Sigmoid colon (tissue), 7 donors: Measurements from ENCODE around the gene CFAP54. TPM values are rescaled to one million over a fixed set of nuclear protein-coding genes. Genes with fewer than 3 reads are reported as not detected.

ENCODE experiments used
- DNase-seq: peaks from one replicate; pipeline ENCODE4 v3.0.0-alpha.2; 2019
- H3K27ac ChIP-seq, 4 donors: fragments of 200-600 bp; sonication (generic); one replicate each; pipeline ENCODE4 v1.5.1; 2016 to 2019; ENCODE audit warnings: mild to moderate bottlenecking in 1 of 4
- H3K27me3 ChIP-seq, 3 donors: fragments of 200-600 bp; sonication (generic); one replicate each; pipeline ENCODE4 v1.5.1; 2019; ENCODE audit warnings: mild to moderate bottlenecking in 1 of 3
- H3K36me3 ChIP-seq, 4 donors: fragments of 200-600 bp; sonication (generic); one replicate each; pipeline ENCODE4 v1.5.1; 2016 to 2019
- H3K4me1 ChIP-seq, 4 donors: fragments of 200-600 bp; sonication (generic); one replicate each; pipeline ENCODE4 v1.5.1; 2017 to 2019
- H3K4me3 ChIP-seq, 4 donors: fragments of 200-600 bp; sonication (generic); one replicate each; pipeline ENCODE4 v1.5.1; 2017 to 2019; ENCODE audit warnings: mild to moderate bottlenecking in 2 of 4, moderate library complexity in 1 of 4
- H3K9me3 ChIP-seq, 4 donors: fragments of 200-600 bp in 3 of 4; sonication (generic) in 3 of 4; one replicate each; pipeline versions ENCODE4 v1.5.1 to v1.6.1; 2013 to 2019
- EP300 ChIP-seq, 4 donors: sonication (generic); formaldehyde crosslinking; IDR thresholded peaks; one replicate each; pipeline ENCODE4 v1.6.1; 2017; ENCODE audit warnings: antibody characterized with exemption in 4 of 4
- POLR2A ChIP-seq, 2 donors: fragments of 450-650 bp; IDR thresholded peaks; one replicate each; pipeline ENCODE4 v1.6.1; 2016; ENCODE audit warnings: antibody characterized with exemption in 2 of 2, mild to moderate bottlenecking in 2 of 2, moderate library complexity in 2 of 2
- POLR2AphosphoS5 ChIP-seq, 4 donors: sonication (generic); formaldehyde crosslinking; IDR thresholded peaks; one replicate each; pipeline ENCODE4 v1.6.1; 2017; ENCODE audit warnings: antibody characterized with exemption in 4 of 4
- WGBS, 2 donors: extraction: QIAGEN DNeasy Blood & Tissue Kit; methylation state at CpG; one replicate each; pipeline ENCODE4 v1.1.7; 2013; 5-methylcytosine and 5-hydroxymethylcytosine counted together
- intact Hi-C: fragments of 100-400 bp; cut with DNase I; formaldehyde crosslinking; loops from one replicate; pipeline ENCODE4 v1.15.1; 2023
- polyA plus RNA-seq, 3 donors: library from polyadenylated mRNA; stranded (reverse); fragments of 200-250 nt; gene quantifications; one replicate each; pipeline ENCODE4 v1.2.3, GENCODE V29; 2013
- total RNA-seq, 4 donors: library from RNA; depleted of rRNA; stranded (reverse); fragments of >200 nt; gene quantifications; one replicate each; pipeline ENCODE4 v1.1.0, GENCODE V29; 2016
- TF ChIP-seq, protein P1 (sequence below), 4 experiments: fragments of 450-650 bp in 3 of 4; fragments of 200-600 bp in 1 of 4; IDR thresholded peaks; one replicate each; pipeline ENCODE4 v1.5.1; 2016 to 2019; ENCODE audit warnings: antibody characterized with exemption in 4 of 4, mild to moderate bottlenecking in 3 of 4, moderate library complexity in 2 of 4
- donor health status: healthy with polysubstance abuse.
- donor health status: Bipolar disorder and iron deficiency.
- donor health status: healthy.

CFAP54 gene
- total and polyA plus RNA-seq, 7 donors, result 0.07 to 10.5 (median 3.1) TPM; not detected in 2

- no peaks in the 10 kb centered on the region for H3K36me3 ChIP-seq
- H3K4me3 ChIP-seq, result no peak overlapping the region
- no peaks in the 10 kb centered on the region for H3K4me1 ChIP-seq
- no peak for DNase-seq
- 79 to 90% methylated on average over 2 of the region's 2 CpGs for WGBS, 2 donors
- H3K9me3 ChIP-seq, result no peaks in the 10 kb centered on the region
- intact Hi-C loops, result no loop called here
- no peaks in the 10 kb centered on the region for H3K27me3 ChIP-seq
- TF ChIP-seq EP300 (IDR thresholded peaks at IDR 0.05) (no peak), POLR2A (IDR thresholded peaks at IDR 0.05) (no peak), POLR2AphosphoS5 (IDR thresholded peaks at IDR 0.05) (no peak)
- TF ChIP-seq, protein P1, sequence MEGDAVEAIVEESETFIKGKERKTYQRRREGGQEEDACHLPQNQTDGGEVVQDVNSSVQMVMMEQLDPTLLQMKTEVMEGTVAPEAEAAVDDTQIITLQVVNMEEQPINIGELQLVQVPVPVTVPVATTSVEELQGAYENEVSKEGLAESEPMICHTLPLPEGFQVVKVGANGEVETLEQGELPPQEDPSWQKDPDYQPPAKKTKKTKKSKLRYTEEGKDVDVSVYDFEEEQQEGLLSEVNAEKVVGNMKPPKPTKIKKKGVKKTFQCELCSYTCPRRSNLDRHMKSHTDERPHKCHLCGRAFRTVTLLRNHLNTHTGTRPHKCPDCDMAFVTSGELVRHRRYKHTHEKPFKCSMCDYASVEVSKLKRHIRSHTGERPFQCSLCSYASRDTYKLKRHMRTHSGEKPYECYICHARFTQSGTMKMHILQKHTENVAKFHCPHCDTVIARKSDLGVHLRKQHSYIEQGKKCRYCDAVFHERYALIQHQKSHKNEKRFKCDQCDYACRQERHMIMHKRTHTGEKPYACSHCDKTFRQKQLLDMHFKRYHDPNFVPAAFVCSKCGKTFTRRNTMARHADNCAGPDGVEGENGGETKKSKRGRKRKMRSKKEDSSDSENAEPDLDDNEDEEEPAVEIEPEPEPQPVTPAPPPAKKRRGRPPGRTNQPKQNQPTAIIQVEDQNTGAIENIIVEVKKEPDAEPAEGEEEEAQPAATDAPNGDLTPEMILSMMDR (IDR thresholded peaks at IDR 0.05), result no peak
- no peak overlapping the region for H3K27ac ChIP-seq
These were observed 384.8 kb downstream of the CFAP54 start for GRCh38 chr12:96874211-96874610.

GRCh38 chr12:96876966-96877365 is 387.6 kb downstream of the CFAP54 start:
- no peaks in the 10 kb centered on the region for H3K27me3 ChIP-seq
- no peak overlapping the region for H3K4me3 ChIP-seq
- TF ChIP-seq EP300 (IDR thresholded peaks at IDR 0.05) (no peak), POLR2A (IDR thresholded peaks at IDR 0.05) (no peak), POLR2AphosphoS5 (IDR thresholded peaks at IDR 0.05) (no peak)
- TF ChIP-seq, protein P1 (IDR thresholded peaks at IDR 0.05), result no peak
- H3K27ac ChIP-seq, result no peak overlapping the region
- 73 to 90% methylated on average over 3 of the region's 3 CpGs for WGBS, 2 donors
- H3K9me3 ChIP-seq, result no peaks in the 10 kb centered on the region
- no peaks in the 10 kb centered on the region for H3K4me1 ChIP-seq
- H3K36me3 ChIP-seq, result no peaks in the 10 kb centered on the region
- no peak for DNase-seq
- intact Hi-C loops, result no loop called here

DNA sequence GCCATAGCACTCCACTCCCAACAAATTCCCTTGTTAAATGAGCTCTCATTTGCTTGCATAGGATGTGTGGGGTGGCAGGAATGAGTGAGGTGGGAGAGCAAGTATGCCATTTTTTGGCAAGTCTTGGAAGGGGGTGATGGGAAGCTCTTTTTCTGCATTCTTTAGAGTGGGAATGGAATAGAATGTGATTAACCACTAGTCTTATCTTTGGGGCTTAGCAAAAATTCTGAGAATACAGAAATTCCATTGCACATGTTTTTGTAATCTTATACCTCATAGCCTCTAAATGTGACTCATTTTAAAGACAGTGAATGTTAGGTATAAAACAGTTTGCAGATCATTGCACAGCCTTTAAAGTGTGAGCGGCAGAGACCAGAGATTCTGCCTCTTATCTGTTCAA is 389.3 kb downstream of the CFAP54 start:
- Histone ChIP-seq H3K9me3 (no peaks in the 10 kb centered on the region), H3K4me3 (no peak overlapping the region), H3K27me3 (no peaks in the 10 kb centered on the region), H3K4me1 (no peaks in the 10 kb centered on the region), H3K27ac (no peak overlapping the region), H3K36me3 (no peaks in the 10 kb centered on the region)
- no peak for DNase-seq
- WGBS, 2 donors, result 70 to 82% methylated on average over 1 of the region's 1 CpG
- TF ChIP-seq POLR2AphosphoS5 (IDR thresholded peaks at IDR 0.05) (no peak), EP300 (IDR thresholded peaks at IDR 0.05) (no peak), POLR2A (IDR thresholded peaks at IDR 0.05) (no peak)
- TF ChIP-seq, protein P1 (IDR thresholded peaks at IDR 0.05), result no peak
- intact Hi-C loops, result no loop called here

DNA sequence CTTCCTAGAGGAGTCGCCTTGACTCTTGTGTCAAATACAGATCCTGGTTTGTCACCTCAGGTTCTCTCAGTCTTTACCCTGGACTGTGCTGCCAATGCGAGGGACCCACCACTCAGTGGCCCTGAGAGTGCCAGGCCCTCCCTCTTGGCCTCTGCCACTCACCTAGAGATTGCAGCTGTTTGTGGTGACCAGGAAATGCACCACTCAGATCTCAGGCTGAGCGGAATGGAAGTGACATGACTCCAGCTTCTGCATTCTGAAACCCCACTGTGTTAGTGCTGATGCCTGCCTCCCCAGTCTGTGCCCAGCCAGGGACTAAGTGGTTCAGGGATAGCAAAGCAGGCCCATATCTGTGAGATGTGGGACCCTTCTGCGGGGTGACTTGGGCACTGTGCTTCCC is 389.9 kb downstream of the CFAP54 start:
- no peak for DNase-seq
- no peak overlapping the region for H3K27ac ChIP-seq
- intact Hi-C loops, result no loop called here
- TF ChIP-seq EP300 (IDR thresholded peaks at IDR 0.05) (no peak), POLR2AphosphoS5 (IDR thresholded peaks at IDR 0.05) (no peak), POLR2A (IDR thresholded peaks at IDR 0.05) (no peak)
- TF ChIP-seq, protein P1 (IDR thresholded peaks at IDR 0.05), result no peak
- no peak overlapping the region for H3K4me3 ChIP-seq
- no peaks in the 10 kb centered on the region for H3K9me3 ChIP-seq
- H3K27me3 ChIP-seq, result no peaks in the 10 kb centered on the region
- no peaks in the 10 kb centered on the region for H3K4me1 ChIP-seq
- WGBS, 2 donors, result 81 to 86% methylated on average over 4 of the region's 4 CpGs
- no peaks in the 10 kb centered on the region for H3K36me3 ChIP-seq

DNA sequence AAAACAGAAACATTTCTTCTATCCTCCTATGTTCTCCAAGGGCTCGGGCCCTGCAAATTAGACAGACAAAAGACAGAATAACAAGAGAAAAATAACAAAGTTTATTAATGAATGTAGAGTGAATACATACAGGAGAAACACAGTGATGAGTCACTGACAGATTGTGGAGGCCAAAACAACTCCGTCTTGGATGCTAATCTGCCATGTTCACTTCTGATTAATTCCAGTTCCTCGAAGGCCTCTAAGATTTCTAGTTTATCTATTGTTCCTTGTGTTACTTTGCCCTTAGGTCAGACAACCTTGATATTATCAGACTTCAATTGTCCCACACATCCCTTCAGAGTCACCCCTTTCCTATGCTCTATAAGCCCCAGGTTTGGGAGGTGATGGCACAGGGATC is 390.8 kb downstream of the CFAP54 start:
- Histone ChIP-seq H3K27me3 (no peaks in the 10 kb centered on the region), H3K27ac (no peak overlapping the region), H3K4me1 (no peaks in the 10 kb centered on the region), H3K9me3 (no peaks in the 10 kb centered on the region), H3K36me3 (no peaks in the 10 kb centered on the region), H3K4me3 (no peak overlapping the region)
- DNase-seq, result no peak
- intact Hi-C loops, result no loop called here
- no peak for TF ChIP-seq POLR2A (IDR thresholded peaks at IDR 0.05)
- TF ChIP-seq, protein P1 (IDR thresholded peaks at IDR 0.05), result no peak
- TF ChIP-seq POLR2AphosphoS5 (IDR thresholded peaks at IDR 0.05), result no peak
- TF ChIP-seq EP300 (IDR thresholded peaks at IDR 0.05), result no peak
- 87 to 92% methylated on average over 3 of the region's 3 CpGs for WGBS, 2 donors
